Loucy (cell line): ENCODE data around the gene TPO.

Experiments used
- H2AFZ ChIP-seq: fragments of 200-600 bp; sonication (generic); 2 replicates; pipeline ENCODE4 v1.6.0; 2016; ENCODE audit warnings: antibody characterized with exemption, mild to moderate bottlenecking, low read length, moderate library complexity
- H3F3A ChIP-seq: fragments of 200-600 bp; 2 replicates; pipeline ENCODE4 v1.6.0; 2016; ENCODE audit warnings: antibody characterized with exemption, low read depth, mild to moderate bottlenecking
- H3K27me3 ChIP-seq: fragments of 200-600 bp; sonication (generic); 2 replicates; pipeline ENCODE4 v1.6.1; 2014; ENCODE audit warnings: low read length, mild to moderate bottlenecking; ENCODE audit not compliant: insufficient read depth, poor library complexity, severe bottlenecking
- H3K36me3 ChIP-seq: fragments of 200-600 bp; sonication (generic); 2 replicates; pipeline ENCODE4 v1.6.1; 2016; ENCODE audit warnings: low read length; ENCODE audit not compliant: insufficient read depth
- H3K4me1 ChIP-seq: fragments of 200-600 bp; sonication (generic); 2 replicates; pipeline ENCODE4 v1.5.1; 2014; ENCODE audit warnings: low read length, mild to moderate bottlenecking; ENCODE audit not compliant: insufficient read depth, poor library complexity, severe bottlenecking
- H3K4me2 ChIP-seq: fragments of 200-600 bp; sonication (generic); 2 replicates; pipeline ENCODE4 v1.6.0; 2014; ENCODE audit warnings: antibody characterized with exemption, low read length, low read depth, mild to moderate bottlenecking; ENCODE audit not compliant: poor library complexity, severe bottlenecking
- H3K4me3 ChIP-seq: fragments of 200-600 bp; sonication (generic); 2 replicates; pipeline ENCODE4 v1.5.1; 2014; ENCODE audit warnings: low read length, mild to moderate bottlenecking, mixed read lengths; ENCODE audit not compliant: poor library complexity, severe bottlenecking
- H3K79me2 ChIP-seq: fragments of 200-600 bp; sonication (generic); 2 replicates; pipeline ENCODE4 v1.6.1; 2014; ENCODE audit warnings: low read length; ENCODE audit not compliant: insufficient read depth
- H3K9ac ChIP-seq: fragments of 200-600 bp; sonication (generic); 2 replicates; pipeline ENCODE4 v1.6.0; 2014; ENCODE audit warnings: mild to moderate bottlenecking, low read depth, low read length, moderate library complexity; ENCODE audit not compliant: poor library complexity, severe bottlenecking
- H3K9me2 ChIP-seq: fragments of 200-600 bp; sonication (generic); replicated peaks from 2 replicates; pipeline ENCODE4 v1.6.1; 2016; ENCODE audit warnings: low read depth, low read length, mixed read lengths
- H3K9me3 ChIP-seq: fragments of 200-600 bp; sonication (generic); 2 replicates; pipeline ENCODE4 v1.6.1; 2014; ENCODE audit warnings: mild to moderate bottlenecking, antibody characterized with exemption, low read length, low read depth; ENCODE audit not compliant: insufficient read depth
- H4K20me1 ChIP-seq: fragments of 200-600 bp; sonication (generic); 2 replicates; pipeline ENCODE4 v1.6.0; 2014; ENCODE audit warnings: antibody characterized with exemption, low read length, mild to moderate bottlenecking; ENCODE audit not compliant: insufficient read depth, poor library complexity, severe bottlenecking
- EZH2phosphoT487 ChIP-seq: fragments of 200-600 bp; IDR thresholded peaks from 2 replicates; pipeline ENCODE4 v1.6.1; 2018; ENCODE audit warnings: antibody characterized with exemption, mild to moderate bottlenecking, moderate library complexity, borderline replicate concordance
- TF ChIP-seq, protein P1 (sequence below): fragments of 200-600 bp; sonication (generic); conservative IDR thresholded peaks from 2 replicates; pipeline ENCODE4 v1.5.1; 2014; ENCODE audit warnings: mild to moderate bottlenecking, antibody characterized with exemption, low read length

The TPO gene

GRCh38 chr2:1459727-1460126 lies 46.5 kb downstream of the TPO start:
- Histone ChIP-seq H3F3A (no peaks in the 10 kb centered on the region), H2AFZ (no peak overlapping the region), H3K36me3 (no peaks in the 10 kb centered on the region), H3K27me3 (no peaks in the 10 kb centered on the region), H4K20me1 (no peaks in the 10 kb centered on the region), H3K9me3 (no peaks in the 10 kb centered on the region), H3K9me2 (no peaks in the 10 kb centered on the region), H3K4me3 (no peak overlapping the region), H3K9ac (no peak overlapping the region), H3K4me1 (peaks cover 4% of the 10 kb centered on the region), H3K4me2 (no peak overlapping the region), H3K79me2 (no peaks in the 10 kb centered on the region)
- TF ChIP-seq, protein P1, sequence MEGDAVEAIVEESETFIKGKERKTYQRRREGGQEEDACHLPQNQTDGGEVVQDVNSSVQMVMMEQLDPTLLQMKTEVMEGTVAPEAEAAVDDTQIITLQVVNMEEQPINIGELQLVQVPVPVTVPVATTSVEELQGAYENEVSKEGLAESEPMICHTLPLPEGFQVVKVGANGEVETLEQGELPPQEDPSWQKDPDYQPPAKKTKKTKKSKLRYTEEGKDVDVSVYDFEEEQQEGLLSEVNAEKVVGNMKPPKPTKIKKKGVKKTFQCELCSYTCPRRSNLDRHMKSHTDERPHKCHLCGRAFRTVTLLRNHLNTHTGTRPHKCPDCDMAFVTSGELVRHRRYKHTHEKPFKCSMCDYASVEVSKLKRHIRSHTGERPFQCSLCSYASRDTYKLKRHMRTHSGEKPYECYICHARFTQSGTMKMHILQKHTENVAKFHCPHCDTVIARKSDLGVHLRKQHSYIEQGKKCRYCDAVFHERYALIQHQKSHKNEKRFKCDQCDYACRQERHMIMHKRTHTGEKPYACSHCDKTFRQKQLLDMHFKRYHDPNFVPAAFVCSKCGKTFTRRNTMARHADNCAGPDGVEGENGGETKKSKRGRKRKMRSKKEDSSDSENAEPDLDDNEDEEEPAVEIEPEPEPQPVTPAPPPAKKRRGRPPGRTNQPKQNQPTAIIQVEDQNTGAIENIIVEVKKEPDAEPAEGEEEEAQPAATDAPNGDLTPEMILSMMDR: no peak
- TF ChIP-seq EZH2phosphoT487: no peak

DNA sequence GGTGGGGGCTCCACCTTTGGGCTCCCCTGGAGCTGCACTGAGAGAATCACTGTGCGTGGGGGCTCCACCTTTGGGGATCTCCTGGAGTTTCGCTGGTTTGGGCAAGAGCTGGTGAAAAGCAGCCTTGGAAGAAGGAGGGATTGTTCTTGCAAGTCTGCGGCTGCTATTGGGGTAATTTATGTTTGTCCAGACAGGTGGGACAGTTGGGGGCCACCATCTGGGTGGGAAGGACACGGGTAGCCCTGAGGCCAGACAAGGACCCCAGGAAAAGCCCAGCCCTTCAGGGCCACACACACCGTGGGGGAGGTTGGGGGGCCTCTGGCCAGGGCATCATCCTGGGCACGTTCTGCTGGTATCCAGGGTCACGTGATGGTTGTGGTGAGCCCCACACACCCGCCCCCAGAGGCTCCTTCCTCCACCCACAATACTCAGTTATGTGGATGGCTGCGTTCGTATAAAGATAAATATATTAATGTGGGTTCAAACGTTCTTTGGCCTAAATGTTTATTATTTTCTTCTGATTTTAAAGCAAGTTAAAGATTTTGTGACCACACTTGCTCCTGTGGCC lies 47.7 kb downstream of the TPO start:
- TF ChIP-seq, protein P1: no peak
- TF ChIP-seq EZH2phosphoT487: no peak
- Histone ChIP-seq H3K36me3 (no peaks in the 10 kb centered on the region), H3K4me2 (no peak overlapping the region), H4K20me1 (no peaks in the 10 kb centered on the region), H3K9me2 (no peaks in the 10 kb centered on the region), H3K79me2 (no peaks in the 10 kb centered on the region), H3K27me3 (no peaks in the 10 kb centered on the region), H3K9me3 (no peaks in the 10 kb centered on the region), H3K9ac (no peak overlapping the region), H2AFZ (no peak overlapping the region), H3K4me3 (no peak overlapping the region), H3K4me1 (peaks cover 4% of the 10 kb centered on the region), H3F3A (no peaks in the 10 kb centered on the region)

GRCh38 chr2:1461507-1462390 lies 48.5 kb downstream of the TPO start:
- H4K20me1 ChIP-seq: no peaks in the 10 kb centered on the region
- H3K9me3 ChIP-seq: no peaks in the 10 kb centered on the region
- H3K9me2 ChIP-seq: no peaks in the 10 kb centered on the region
- H3K9ac ChIP-seq: no peak overlapping the region
- no peak overlapping the region for H3K4me3 ChIP-seq
- peaks cover 4% of the 10 kb centered on the region for H3K4me1 ChIP-seq
- TF ChIP-seq, protein P1: no peak
- TF ChIP-seq EZH2phosphoT487: no peak
- no peak overlapping the region for H2AFZ ChIP-seq
- no peaks in the 10 kb centered on the region for H3K36me3 ChIP-seq
- H3K79me2 ChIP-seq: no peaks in the 10 kb centered on the region
- no peak overlapping the region for H3K4me2 ChIP-seq
- H3K27me3 ChIP-seq: no peaks in the 10 kb centered on the region
- no peaks in the 10 kb centered on the region for H3F3A ChIP-seq
